T-cell (primary cell): ENCODE measurements around the gene RNF217. TPM values are rescaled to one million over a fixed set of nuclear protein-coding genes. Genes with fewer than 3 reads are reported as not detected.
"Not testable (repeated sequence)": the region's sequence is repeated elsewhere in the genome, so short reads cannot be mapped to it uniquely, and the experiment has no call there.

Source experiments
- ATAC-seq, 4 experiments: fragments of 200-7000 bp in 3 of 4; fragments of 150-1000 bp in 1 of 4; cut with Tn5 transposase; replicated peaks in 1 of 4; 1 replicate in 3 of 4; 2 replicates in 1 of 4; pipeline ENCODE4 v1.10.0; 2021; ENCODE audit warnings: moderate library complexity in 3 of 4, mild to moderate bottlenecking in 2 of 4, moderate number of reproducible peaks in 1 of 4
- CTCF ChIA-PET, 2 donors: fragments of 300-600 bp; sonication (Branson Sonifier 250); formaldehyde crosslinking; loops; one replicate each; lab custom pipeline; 2022; ENCODE audit warnings: antibody characterized with exemption in 2 of 2; lab: Charles Lee
- POLR2A ChIA-PET, 2 donors: fragments of 300-600 bp; sonication (Branson Sonifier 250); formaldehyde crosslinking; loops; one replicate each; lab custom pipeline; 2022; ENCODE audit warnings: antibody characterized with exemption in 2 of 2; lab: Charles Lee
- DNase-seq, 35 experiments: peaks; one replicate each; pipeline versions ENCODE4 v3.0.0 to v3.0.0-alpha.2; 2013 to 2023
- H3K27ac ChIP-seq: one replicate; pipeline ENCODE4 v1.5.1; 2013; ENCODE audit warnings: low read length
- H3K27me3 ChIP-seq, 2 experiments: replicated peaks in 1 of 2; 1 replicate in 1 of 2; 2 replicates in 1 of 2; pipeline versions ENCODE4 v1.6.1 to v1.7.0; 2013; ENCODE audit warnings: low read length in 1 of 2, mixed read lengths in 1 of 2; ENCODE audit not compliant: control insufficient read depth in 2 of 2, insufficient read depth in 2 of 2; ENCODE audit errors: extremely low read depth in 1 of 2
- H3K36me3 ChIP-seq, 2 donors: 1 replicate in 1 of 2; 2 replicates in 1 of 2; pipeline versions ENCODE4 v1.6.1 to v1.7.0; 2013; ENCODE audit warnings: low read length in 1 of 2; ENCODE audit not compliant: control insufficient read depth in 2 of 2, insufficient read depth in 1 of 2; ENCODE audit errors: extremely low read depth in 1 of 2
- H3K4me1 ChIP-seq, 2 experiments: 1 replicate in 1 of 2; 2 replicates in 1 of 2; pipeline versions ENCODE4 v1.6.1 to v1.7.0; 2013; ENCODE audit warnings: low read length in 2 of 2, mixed read lengths in 1 of 2; ENCODE audit not compliant: insufficient read depth in 2 of 2, control insufficient read depth in 1 of 2; ENCODE audit errors: extremely low read depth in 1 of 2
- H3K4me3 ChIP-seq, 2 donors: 1 replicate in 1 of 2; 2 replicates in 1 of 2; pipeline versions ENCODE4 v1.5.1 to v1.7.0; 2013; ENCODE audit warnings: mild to moderate bottlenecking in 2 of 2, low read length in 1 of 2, moderate library complexity in 1 of 2; ENCODE audit not compliant: control insufficient read depth in 1 of 2; ENCODE audit errors: extremely low read depth in 1 of 2
- H3K9me3 ChIP-seq: 2 replicates; pipeline ENCODE4 v1.7.0; 2013
- H3K27ac Mint-ChIP-seq, 2 donors: one replicate each; pipeline ENCODE4 v1.8.0; 2020 to 2021; ENCODE audit warnings: mild to moderate bottlenecking in 2 of 2, mixed read lengths in 2 of 2
- H3K27me3 Mint-ChIP-seq, 2 donors: one replicate each; pipeline ENCODE4 v1.8.0; 2021 to 2022; ENCODE audit warnings: mixed read lengths in 2 of 2
- H3K36me3 Mint-ChIP-seq: one replicate; pipeline ENCODE4 v1.8.0; 2021; ENCODE audit warnings: mixed read lengths
- H3K4me1 Mint-ChIP-seq, 3 donors: one replicate each; pipeline ENCODE4 v1.8.0; 2020 to 2022; ENCODE audit warnings: mixed read lengths in 3 of 3, mild to moderate bottlenecking in 1 of 3
- H3K4me3 Mint-ChIP-seq, 3 donors: one replicate each; pipeline ENCODE4 v1.8.0; 2020 to 2022; ENCODE audit warnings: mild to moderate bottlenecking in 3 of 3, mixed read lengths in 3 of 3, moderate library complexity in 3 of 3
- H3K9me3 Mint-ChIP-seq, 3 donors: one replicate each; pipeline ENCODE4 v1.8.0; 2020 to 2022; ENCODE audit warnings: mixed read lengths in 3 of 3
- WGBS: methylation state at CpG from one replicate; pipeline ENCODE4 v1.1.5; 2013; ENCODE audit warnings: missing lambda C conversion rate; ENCODE audit not compliant: insufficient coverage; 5-methylcytosine and 5-hydroxymethylcytosine counted together
- total RNA-seq, 35 experiments: library from RNA in 6 of 35; stranded (reverse) in 6 of 35; fragments of 120-200 nt in 1 of 35; gene quantifications; one replicate each; pipeline versions ENCODE4 v1.2.1 to v1.2.4 and lab custom pipeline; 2013 to 2026

RNF217 gene
- total RNA-seq, 5 donors from 2014 or later (not counting 1 experiment from before 2014, with no cell fraction given): 0.16 to 0.89 (median 0.59) TPM

DNA sequence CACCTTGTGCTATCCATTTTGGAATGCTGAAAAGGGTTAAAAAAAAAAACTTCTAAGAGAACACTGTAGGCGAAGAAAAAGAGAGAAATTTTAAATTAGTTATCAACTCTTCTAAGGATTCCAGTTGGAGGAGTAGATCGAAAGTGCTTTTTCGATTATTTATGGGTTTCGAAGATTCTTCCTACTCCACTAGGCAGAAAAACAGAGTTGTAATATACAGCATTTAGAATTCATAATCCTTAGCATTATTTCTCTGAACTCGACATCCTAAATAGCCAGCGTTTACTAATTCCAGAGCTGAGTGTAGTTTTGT lies 817 bp upstream of the RNF217 start:
- H3K4me1 Mint-ChIP-seq: peaks cover 15 to 19% (median 15%) of the 10 kb centered on the region in 3 donors
- ATAC-seq: no peak
- peaks cover 0 to 3% (median 3%) of the 10 kb centered on the region in 3 donors for H3K9me3 Mint-ChIP-seq
- ChIA-PET CTCF (no interaction called here), POLR2A (no interaction called here)
- Histone ChIP-seq H3K9me3 (no peaks in the 10 kb centered on the region), H3K4me1 (peaks cover 6 to 8% of the 10 kb centered on the region in 2 experiments), H3K27ac (no peak overlapping the region), H3K36me3 (no peaks in the 10 kb centered on the region), H3K4me3 (peak overlapping the region in 1 of 2 donors; percentile 62), H3K27me3 (peaks cover 0 to 12% of the 10 kb centered on the region in 2 experiments)
- no peak overlapping the region for H3K27ac Mint-ChIP-seq
- peak overlapping the region; percentile 66 to 80 (median 73) for H3K4me3 Mint-ChIP-seq
- DNase-seq: no peak
- WGBS: no CpG with 5 or more reads among the region's 6 CpGs
- peaks cover 48 to 49% of the 10 kb centered on the region in 2 donors for H3K27me3 Mint-ChIP-seq
- H3K36me3 Mint-ChIP-seq: no peaks in the 10 kb centered on the region

DNA sequence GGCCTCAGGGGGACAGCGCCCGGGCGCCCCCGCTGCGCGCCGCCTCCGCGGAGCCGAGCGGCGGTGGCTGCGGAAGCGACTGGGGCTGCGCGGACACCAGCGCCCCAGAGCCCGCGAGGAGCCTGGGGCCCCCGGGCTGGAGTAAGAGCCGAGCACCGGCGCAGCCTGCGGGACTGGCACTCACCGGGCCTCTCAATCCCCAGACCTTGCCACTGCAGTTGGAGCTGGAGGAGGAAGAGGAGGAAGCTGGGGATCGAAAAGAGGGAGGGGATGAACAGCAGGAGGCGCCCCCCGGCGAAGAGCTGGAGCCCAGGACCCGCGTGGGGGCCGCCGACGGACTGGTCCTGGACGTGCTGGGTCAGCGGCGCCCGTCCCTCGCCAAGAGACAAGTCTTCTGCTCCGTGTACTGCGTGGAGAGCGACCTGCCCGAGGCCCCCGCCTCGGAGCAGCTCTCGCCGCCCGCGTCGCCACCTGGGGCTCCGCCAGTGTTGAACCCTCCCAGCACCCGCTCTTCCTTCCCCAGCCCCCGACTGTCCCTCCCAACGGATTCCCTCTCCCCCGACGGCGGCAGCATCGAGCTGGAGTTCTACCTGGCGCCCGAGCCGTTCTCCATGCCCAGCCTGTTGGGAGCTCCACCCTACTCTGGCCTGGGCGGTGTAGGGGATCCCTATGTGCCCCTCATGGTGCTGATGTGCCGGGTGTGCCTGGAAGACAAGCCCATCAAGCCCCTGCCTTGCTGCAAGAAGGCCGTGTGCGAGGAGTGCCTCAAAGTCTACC lies 590 bp downstream of the RNF217 start:
- ChIA-PET POLR2A (no interaction called here), CTCF (no interaction called here)
- Mint-ChIP-seq H3K4me1 (peaks cover 15 to 19% (median 15%) of the 10 kb centered on the region in 3 donors), H3K36me3 (no peaks in the 10 kb centered on the region), H3K4me3 (peak overlapping the region; percentile 44 to 81 (median 63)), H3K9me3 (peaks cover 0 to 3% (median 0%) of the 10 kb centered on the region in 3 donors), H3K27ac (peak overlapping the region in 1 of 2 donors; percentile 51), H3K27me3 (peaks cover 36 to 40% of the 10 kb centered on the region in 2 donors)
- peak in 3 of 4 experiments; percentile 31 to 35 (median 34) for ATAC-seq
- H3K4me1 ChIP-seq: peaks cover 7 to 8% of the 10 kb centered on the region in 2 experiments
- H3K36me3 ChIP-seq: no peaks in the 10 kb centered on the region
- no peak for DNase-seq
- H3K27me3 ChIP-seq: peaks cover 0 to 12% of the 10 kb centered on the region in 2 experiments
- peak overlapping the region in 1 of 2 donors; percentile 62 for H3K4me3 ChIP-seq
- 3% methylated on average over 57 of the region's 65 CpGs for WGBS
- no peak overlapping the region for H3K27ac ChIP-seq
- H3K9me3 ChIP-seq: no peaks in the 10 kb centered on the region

DNA sequence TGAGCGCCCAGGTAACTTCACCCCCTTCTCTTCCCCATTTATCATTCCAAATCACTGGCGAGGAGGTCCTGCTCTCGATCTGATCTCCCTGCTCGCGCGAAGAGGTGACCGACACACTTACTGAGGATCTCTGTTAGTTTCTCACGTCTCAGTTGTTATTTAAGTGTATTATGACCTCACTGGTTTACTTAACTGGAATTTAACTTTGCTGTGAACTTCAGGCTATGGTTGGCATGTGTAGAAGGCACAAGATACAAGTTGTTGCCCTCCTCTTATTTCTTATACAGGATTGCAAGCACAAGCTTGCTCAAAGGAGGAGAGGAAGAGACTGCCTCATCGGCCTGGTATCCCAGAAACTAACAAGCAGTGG lies 1.2 kb downstream of the RNF217 start:
- Mint-ChIP-seq H3K27ac (peak overlapping the region in 1 of 2 donors; percentile 51), H3K36me3 (no peaks in the 10 kb centered on the region), H3K4me1 (peaks cover 15 to 19% (median 15%) of the 10 kb centered on the region in 3 donors), H3K9me3 (peaks cover 0 to 3% (median 0%) of the 10 kb centered on the region in 3 donors), H3K27me3 (peaks cover 36 to 41% of the 10 kb centered on the region in 2 donors), H3K4me3 (peak overlapping the region; percentile 44 to 81 (median 63))
- Histone ChIP-seq H3K27ac (no peak overlapping the region), H3K4me1 (peaks cover 7 to 8% of the 10 kb centered on the region in 2 experiments), H3K27me3 (peaks cover 0 to 12% of the 10 kb centered on the region in 2 experiments), H3K36me3 (no peaks in the 10 kb centered on the region), H3K4me3 (peak overlapping the region in 1 of 2 donors; percentile 62), H3K9me3 (no peaks in the 10 kb centered on the region)
- WGBS: no CpG with 5 or more reads among the region's 9 CpGs
- no peak for ATAC-seq
- DNase-seq: no peak
- ChIA-PET POLR2A (no interaction called here), CTCF (no interaction called here)

DNA sequence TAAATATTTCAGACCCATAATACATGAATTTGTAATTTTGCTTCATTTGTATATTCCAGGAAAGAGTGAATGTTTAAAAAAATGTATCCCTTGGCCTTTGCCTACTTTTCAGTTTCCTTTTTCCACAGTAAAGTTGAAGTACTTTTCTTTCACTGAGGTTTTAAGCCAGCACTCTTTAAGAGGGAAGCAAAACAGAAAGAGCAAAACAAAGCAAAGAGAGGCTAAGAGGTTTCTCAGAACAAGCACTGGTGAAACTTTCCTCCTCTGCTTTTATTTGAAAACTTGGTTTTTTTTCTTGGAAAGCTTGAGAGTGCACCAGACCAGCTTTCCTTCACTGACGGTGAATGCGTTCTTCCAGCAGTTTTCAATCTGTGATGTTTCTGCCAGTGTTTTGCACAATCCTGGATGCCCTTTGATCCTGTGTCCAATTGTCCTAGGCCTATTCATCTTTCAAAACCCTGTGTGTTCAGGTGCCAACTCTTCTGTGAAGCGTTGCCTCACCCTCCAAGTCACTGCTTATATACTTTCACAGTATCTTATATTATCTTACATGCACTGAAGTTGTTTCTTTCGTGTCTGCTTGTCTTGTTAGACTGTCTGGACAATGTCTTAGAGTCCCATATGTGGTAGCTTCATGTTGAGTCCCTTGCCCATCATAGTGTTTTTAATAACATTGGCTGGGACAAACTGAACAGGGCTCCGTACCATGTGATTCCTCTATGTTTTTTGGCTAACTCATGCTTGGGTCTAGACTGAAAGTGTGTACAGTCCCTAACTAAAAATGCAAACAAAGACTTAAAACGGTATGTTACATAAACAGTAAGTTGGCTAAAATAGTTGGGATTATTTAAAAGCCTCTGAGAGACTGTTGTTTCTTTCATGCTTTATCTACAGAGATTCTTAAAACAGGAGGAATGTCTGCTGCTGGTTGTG lies 1.9 kb downstream of the RNF217 start:
- no peak overlapping the region for H3K27ac Mint-ChIP-seq
- POLR2A ChIA-PET: no interaction called here
- peaks cover 0 to 3% (median 0%) of the 10 kb centered on the region in 3 donors for H3K9me3 Mint-ChIP-seq
- H3K4me3 Mint-ChIP-seq: peak overlapping the region; percentile 35 to 81 (median 44)
- Histone ChIP-seq H3K4me3 (no peak overlapping the region), H3K36me3 (no peaks in the 10 kb centered on the region), H3K9me3 (no peaks in the 10 kb centered on the region), H3K27ac (no peak overlapping the region), H3K27me3 (peaks cover 0 to 12% of the 10 kb centered on the region in 2 experiments), H3K4me1 (peaks cover 7 to 8% of the 10 kb centered on the region in 2 experiments)
- H3K4me1 Mint-ChIP-seq: peaks cover 15 to 19% (median 15%) of the 10 kb centered on the region in 3 donors
- ATAC-seq: no peak
- CTCF ChIA-PET: no interaction called here
- no peaks in the 10 kb centered on the region for H3K36me3 Mint-ChIP-seq
- 47% methylated on average over 2 of the region's 6 CpGs for WGBS
- DNase-seq: no peak
- peaks cover 37 to 41% of the 10 kb centered on the region in 2 donors for H3K27me3 Mint-ChIP-seq

DNA sequence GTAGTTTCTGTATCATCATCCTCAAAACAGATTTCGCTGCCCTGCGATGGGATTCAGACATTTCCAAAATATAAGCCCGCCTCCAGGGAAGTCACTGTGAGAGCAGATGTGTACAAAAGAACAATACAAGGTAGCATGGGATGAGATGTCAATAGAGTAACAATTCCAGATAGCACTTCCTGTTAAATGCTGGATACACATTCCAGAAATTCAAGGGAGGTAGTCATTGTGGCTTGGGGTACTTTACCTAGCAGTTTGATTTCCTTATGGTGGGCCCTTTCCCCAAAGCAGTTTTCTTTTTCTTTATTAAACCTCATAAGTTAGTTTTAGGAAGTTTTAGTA lies 2.5 kb downstream of the RNF217 start:
- peaks cover 0 to 12% of the 10 kb centered on the region in 2 experiments for H3K27me3 ChIP-seq
- H3K36me3 ChIP-seq: no peaks in the 10 kb centered on the region
- no peaks in the 10 kb centered on the region for H3K9me3 ChIP-seq
- H3K27me3 Mint-ChIP-seq: peaks cover 37 to 39% of the 10 kb centered on the region in 2 donors
- no peak for ATAC-seq
- no peaks in the 10 kb centered on the region for H3K9me3 Mint-ChIP-seq
- H3K4me3 Mint-ChIP-seq: no peak overlapping the region
- no CpG with 5 or more reads among the region's 3 CpGs for WGBS
- H3K27ac ChIP-seq: no peak overlapping the region
- no peaks in the 10 kb centered on the region for H3K36me3 Mint-ChIP-seq
- no peak overlapping the region for H3K27ac Mint-ChIP-seq
- ChIA-PET CTCF (no interaction called here), POLR2A (no interaction called here)
- H3K4me1 Mint-ChIP-seq: peaks cover 15 to 19% (median 15%) of the 10 kb centered on the region in 3 donors
- H3K4me3 ChIP-seq: no peak overlapping the region
- peaks cover 7 to 8% of the 10 kb centered on the region in 2 experiments for H3K4me1 ChIP-seq
- DNase-seq: no peak

DNA sequence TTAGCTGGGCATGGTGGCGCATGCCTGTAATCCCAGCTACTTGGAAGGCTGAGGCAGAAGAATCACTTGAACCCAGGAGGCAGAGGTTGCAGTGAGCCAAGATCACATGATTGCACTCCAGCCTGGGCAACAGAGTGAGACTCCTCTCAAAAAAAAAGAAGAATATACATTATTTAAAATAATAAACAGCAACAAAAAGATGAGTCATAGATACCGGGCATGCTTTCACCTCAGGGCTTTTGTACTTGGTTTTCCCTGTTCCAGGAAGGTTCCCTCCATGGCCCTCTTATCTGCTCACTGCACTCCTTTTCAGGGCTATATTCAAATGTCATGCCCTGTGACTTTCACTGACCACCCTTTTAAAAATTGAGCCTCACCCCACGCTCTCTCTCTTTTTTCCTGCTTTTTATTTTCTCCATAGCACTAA lies 3.2 kb downstream of the RNF217 start:
- ATAC-seq, H3K9me3 ChIP-seq, POLR2A ChIA-PET, H3K27ac Mint-ChIP-seq, H3K4me1 ChIP-seq, H3K4me3 ChIP-seq, DNase-seq, H3K4me3 Mint-ChIP-seq, H3K36me3 Mint-ChIP-seq, H3K27ac ChIP-seq, H3K36me3 ChIP-seq, H3K9me3 Mint-ChIP-seq: not testable (repeated sequence)
- CTCF ChIA-PET: interaction anchor here in 1 of 2 donors (0.6 kb wide), 1 partner anchor 16 kb away, joined by 3 read pairs; no protein-coding TSS in a partner anchor
- peaks cover 15 to 19% (median 15%) of the 10 kb centered on the region in 3 donors for H3K4me1 Mint-ChIP-seq
- peaks cover 0 to 12% of the 10 kb centered on the region in 2 experiments for H3K27me3 ChIP-seq
- 63% methylated on average over 1 of the region's 3 CpGs for WGBS
- peaks cover 33% of the 10 kb centered on the region in 2 donors for H3K27me3 Mint-ChIP-seq
